ENCODE results near the gene CCDC13. TPM values are rescaled to one million over a fixed set of nuclear protein-coding genes. Genes with fewer than 3 reads are reported as not detected.

CCDC13 gene
- total and polyA plus RNA-seq, 2 of the 13 experiments (the other 11 are each of a cell fraction or from before 2014, with no cell fraction given): 0.22 to 0.51 TPM

- Histone ChIP-seq H3K79me2 (ENCODE audit: insufficient read depth, low read length) (peaks cover 51% of the 10 kb centered on the region), H3K27me3 (ENCODE audit: control insufficient read depth in 1 of 2, insufficient read depth in 2 of 2, low read length in 2 of 2) (no peaks in the 10 kb centered on the region), H3K4me2 (ENCODE audit: low read depth, low read length) (no peak overlapping the region), H3K4me3 (replicated peaks in 1 of 3; ENCODE audit: insufficient read depth in 1 of 3, low read depth in 2 of 3, low read length in 3 of 3) (no peak overlapping the region), H3K9ac (ENCODE audit: insufficient read depth, low read depth, low read length) (no peak overlapping the region), H4K20me1 (ENCODE audit: insufficient read depth, low read length) (no peaks in the 10 kb centered on the region), H3K27ac (ENCODE audit: extremely low read length, insufficient read depth, low read length) (no peak overlapping the region), H3K36me3 (replicated peaks in 1 of 2; ENCODE audit: control insufficient read depth in 1 of 2, insufficient read depth in 2 of 2, low read length in 2 of 2) (peaks cover 7 to 19% of the 10 kb centered on the region in 2 experiments), H2AFZ (ENCODE audit: low read length) (no peak overlapping the region), H3K9me3 (ENCODE audit: low read length) (peaks cover 3% of the 10 kb centered on the region; the same call in 1 of the 2 replicates), H3K4me1 (ENCODE audit: insufficient read depth, low read length) (peaks cover 23% of the 10 kb centered on the region)
- ATAC-seq (no peak), FAIRE-seq (no peak), DNase-seq (ENCODE audit: low spot score) (no peak)
- TF ChIP-seq ZBTB33 (CRISPR knock-in tag; IDR thresholded peaks at IDR 0.05) (0 out of 2 replicates have a peak, but pooled peaks have one; percentile 37), TRIM24 (CRISPR knock-in tag; IDR thresholded peaks at IDR 0.05) (no peak), SKIL (CRISPR knock-in tag; IDR thresholded peaks at IDR 0.05; ENCODE audit: borderline replicate concordance) (no peak), ZNF138 (CRISPR knock-in tag; IDR thresholded peaks at IDR 0.05; ENCODE audit: low read depth) (no peak)
- 91% methylated on average over 4 of the region's 5 CpGs for WGBS (ENCODE audit: low lambda C conversion rate)
- ChIA-PET POLR2A (interaction anchor here (1.4 to 4.5 kb wide), 2 partner anchors 8 to 26 kb away, joined by 5 to 40 read pairs; partner anchors contain the start of gene HIGD1A), CTCF (ENCODE audit: low intra/inter-chr PET ratio, low total read pairs) (interaction anchor here (0.7 kb wide), 1 partner anchor 547 kb away, joined by 3 read pairs; no protein-coding TSS in a partner anchor)
- BruUV-seq (replicated peaks): no TSS peak
- intact Hi-C loops (cut with micrococcal nuclease; ENCODE audit: unreplicated experiment) (no loop called here), in situ Hi-C loops (cut with HindIII; ENCODE audit: extremely low pct_ligation_motif_present, low pct_unique_long_range_greater_than_20kb) (no loop called here)
Observed at GRCh38 chr3:42796332-42796885, 23.4 kb upstream of the CCDC13 start.

Measured in HepG2 (cell line).